Measurements from ENCODE around the gene MTHFD1.
"Not testable (repeated sequence)": the region's sequence is repeated elsewhere in the genome, so short reads cannot be mapped to it uniquely, and the experiment has no call there.

MTHFD1 gene

GRCh38 chr14:64387782-64388532 lies at the start of gene MTHFD1:
MTHFD1 (plus strand) TSS chr14:64388353; CDS start chr14:64388428, 75 bp downstream.
- DNase-seq, result peak; percentile 99

DNA sequence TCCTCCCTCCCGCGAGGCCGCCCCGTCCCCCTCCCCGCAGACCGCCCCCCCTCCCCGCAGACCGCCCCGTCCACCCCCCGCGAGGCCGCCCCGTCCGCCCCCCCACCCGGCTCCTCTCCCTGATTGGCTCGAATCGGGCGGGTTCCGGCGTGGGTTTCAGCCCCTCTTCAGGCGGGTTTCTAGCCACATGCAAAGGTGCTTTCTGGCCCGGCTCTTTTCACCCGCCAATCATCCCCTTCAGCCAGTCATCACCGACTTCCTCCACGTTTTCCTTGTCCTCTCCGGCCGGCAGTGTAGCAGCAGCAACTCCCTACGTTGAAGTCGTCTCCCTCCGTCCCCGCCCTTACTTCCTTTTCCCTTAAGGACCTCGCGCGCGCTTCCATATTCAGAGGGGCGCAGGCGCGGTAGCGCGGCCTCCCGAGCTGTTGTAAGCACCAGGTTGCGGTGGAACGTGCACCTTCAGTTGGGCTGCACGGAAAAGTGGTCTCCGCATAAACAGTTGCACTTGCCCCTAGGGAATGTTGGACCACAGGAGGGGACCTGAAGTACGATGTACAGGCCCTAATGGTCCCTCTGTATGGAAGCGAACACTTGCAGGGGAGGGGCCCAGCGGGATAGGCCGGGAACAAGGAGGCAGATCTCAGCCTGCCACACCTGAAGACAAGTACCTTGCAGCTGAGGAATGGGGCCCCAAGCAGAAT lies 49.4 kb upstream of the MTHFD1 start:
- peak; percentile 98 for DNase-seq

DNA sequence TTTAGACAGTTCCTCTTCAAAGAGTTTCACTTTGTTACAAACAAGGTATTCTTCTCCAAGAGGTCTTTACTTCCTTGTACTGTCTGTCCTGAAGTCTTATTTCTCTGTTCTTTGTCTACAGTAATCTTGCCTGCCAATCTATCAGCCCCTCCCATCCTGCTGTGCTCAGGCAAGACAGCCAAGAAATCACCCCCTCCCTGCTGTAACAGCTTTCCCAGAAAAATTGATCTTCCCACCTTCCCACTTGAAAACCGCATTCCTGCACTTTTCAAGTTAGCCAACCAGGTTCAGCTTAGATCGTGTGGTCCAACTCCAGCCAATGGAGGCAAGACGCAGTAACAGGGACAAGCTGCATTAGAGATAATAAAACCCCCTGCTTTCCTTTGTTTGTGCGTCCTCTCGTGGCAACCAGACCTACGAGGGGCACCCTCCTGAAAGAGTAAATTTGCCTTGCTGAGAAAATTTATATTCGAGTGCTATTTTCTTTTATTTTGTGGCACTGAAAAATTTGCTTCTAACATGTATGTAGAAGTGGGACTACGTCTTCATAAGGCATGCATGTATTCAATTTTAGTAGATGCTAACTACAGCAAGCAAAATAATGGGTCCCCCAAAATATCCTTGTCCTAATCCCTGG lies 47.5 kb upstream of the MTHFD1 start:
- DNase-seq, result no peak

DNA sequence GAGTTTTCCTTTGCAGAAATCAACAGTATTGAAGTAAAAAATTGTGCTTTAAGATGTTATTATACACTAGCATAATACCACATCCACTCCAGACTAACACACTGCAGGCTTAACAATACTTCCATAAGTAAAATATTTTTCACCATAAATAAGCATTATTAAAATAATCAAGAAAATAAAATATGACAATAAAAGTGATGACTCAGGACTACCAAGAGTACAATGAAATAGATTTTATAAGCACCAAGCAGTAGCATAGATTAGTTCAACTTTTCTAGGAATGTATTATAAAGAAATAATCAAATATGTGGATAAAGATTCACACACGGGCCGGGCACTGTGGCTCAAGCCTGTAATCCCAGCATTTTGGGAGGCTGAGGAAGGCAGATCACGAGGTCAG lies 40.4 kb upstream of the MTHFD1 start:
- no peak for DNase-seq

GRCh38 chr14:64349741-64350490 lies 38.2 kb upstream of the MTHFD1 start:
- DNase-seq, result no peak

- DNase-seq, result no peak
Observed at GRCh38 chr14:64363265-64363846, 24.8 kb upstream of the MTHFD1 start.

- DNase-seq, result no peak
Observed at GRCh38 chr14:64364907-64365306, 23.2 kb upstream of the MTHFD1 start.

DNA sequence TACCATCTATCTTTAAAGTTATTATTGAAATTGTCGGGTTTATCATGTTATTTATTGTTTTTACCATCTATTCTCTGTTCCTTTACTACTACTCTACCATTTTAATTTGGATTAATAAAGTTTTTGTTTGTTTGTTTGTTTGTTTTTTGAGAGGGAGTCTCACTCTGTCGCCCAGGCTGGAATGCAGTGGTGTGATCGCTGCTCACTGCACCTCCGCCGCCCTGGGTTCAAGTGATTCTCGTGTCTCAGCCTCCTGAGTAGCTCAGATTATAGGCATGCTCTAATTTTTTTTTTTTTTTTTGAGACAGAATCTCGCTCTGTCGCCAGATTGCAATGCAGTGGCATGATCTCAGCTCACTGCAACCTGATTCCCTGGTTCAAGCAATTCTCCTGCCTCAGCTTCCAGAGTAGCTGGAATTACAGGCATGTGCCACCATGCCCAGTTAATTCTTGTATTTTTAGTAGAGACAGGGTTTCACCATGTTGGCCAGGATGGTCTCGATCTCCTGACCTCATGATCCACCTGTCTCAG lies 22.7 kb upstream of the MTHFD1 start:
- not testable (repeated sequence) for DNase-seq

DNA sequence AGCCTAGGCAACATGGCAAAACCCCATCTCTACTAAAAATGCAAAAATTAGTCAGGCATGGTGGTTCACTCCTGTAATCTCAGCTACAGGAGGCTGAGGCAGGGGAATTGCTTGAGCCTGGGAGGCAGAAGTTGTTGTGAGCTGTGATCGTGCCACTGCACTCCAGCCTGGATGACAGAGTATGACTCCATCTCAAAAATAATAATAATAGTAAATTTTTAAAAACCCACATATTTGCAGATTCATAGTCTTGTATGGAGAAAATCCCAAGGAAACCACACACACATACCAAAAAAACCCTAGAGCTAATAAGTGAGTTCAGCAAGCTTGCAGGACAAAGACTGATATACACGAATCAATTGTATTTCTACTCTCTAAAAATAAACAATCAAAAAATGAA lies 19.0 kb upstream of the MTHFD1 start:
- DNase-seq, result no peak

- no peak for DNase-seq
Observed at GRCh38 chr14:64387232-64387781, 846 bp upstream of the MTHFD1 start.

- peak; percentile 70 for DNase-seq
Observed at GRCh38 chr14:64388533-64389285, 556 bp downstream of the MTHFD1 start.

GRCh38 chr14:64391113-64391725 lies 3.1 kb downstream of the MTHFD1 start:
- no peak for DNase-seq

GRCh38 chr14:64391986-64392385 lies 3.8 kb downstream of the MTHFD1 start:
- no peak for DNase-seq

- DNase-seq, result not testable (repeated sequence)
Observed at GRCh38 chr14:64393189-64393726, 5.1 kb downstream of the MTHFD1 start.

- no peak for DNase-seq
Observed at GRCh38 chr14:64394423-64394822, 6.3 kb downstream of the MTHFD1 start.

DNA sequence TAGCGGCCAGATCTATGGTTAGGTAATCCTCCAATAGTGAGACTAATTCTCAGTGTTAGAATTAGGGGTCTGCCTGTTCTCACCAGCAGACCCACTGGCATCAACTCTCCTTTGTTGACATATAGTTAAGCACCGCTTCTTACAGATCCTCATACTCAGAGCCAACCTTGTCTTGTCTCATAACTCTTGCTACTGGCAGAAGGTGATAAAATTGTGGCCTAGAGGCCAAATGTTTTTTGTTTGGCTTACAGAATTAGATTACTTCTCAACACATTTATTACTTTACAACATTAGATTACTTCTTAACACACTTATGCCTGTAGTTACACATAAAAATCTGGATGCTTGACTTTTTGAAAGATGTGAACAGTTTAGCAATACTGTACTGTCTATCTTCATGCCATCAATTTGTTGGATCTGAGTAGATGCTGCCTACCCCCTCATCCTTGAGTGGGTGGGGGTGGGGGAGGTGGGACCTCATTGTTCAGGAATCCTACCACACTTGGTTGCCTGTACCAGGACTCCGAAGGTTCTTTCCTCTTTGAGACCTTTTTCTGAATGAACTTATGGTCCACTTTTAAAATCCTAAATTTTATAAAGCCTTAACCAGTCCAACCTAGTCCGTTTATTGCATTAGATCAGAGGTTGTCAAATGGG lies 7.0 kb downstream of the MTHFD1 start:
- DNase-seq, result no peak

- no peak for DNase-seq
Observed at GRCh38 chr14:64400829-64401459, 12.8 kb downstream of the MTHFD1 start.

DNA sequence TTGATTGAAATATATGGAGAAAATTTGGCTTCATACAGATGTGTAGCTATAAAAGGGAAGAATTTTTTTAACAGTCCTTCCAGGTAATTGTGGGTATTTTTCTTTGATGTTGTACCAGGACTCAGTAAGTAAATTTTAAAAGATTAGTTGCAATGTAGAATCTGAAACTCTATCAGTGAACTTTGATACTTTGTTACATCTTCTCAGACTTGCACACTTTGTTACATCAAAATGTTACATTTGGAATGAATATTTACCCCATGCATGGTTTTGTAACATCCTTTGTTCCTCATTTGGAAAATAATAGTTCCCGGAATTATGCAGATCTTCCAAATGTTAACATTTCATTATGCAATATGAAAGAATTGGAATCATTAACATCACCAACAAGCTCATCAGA lies 13.8 kb downstream of the MTHFD1 start:
- DNase-seq, result no peak

DNA sequence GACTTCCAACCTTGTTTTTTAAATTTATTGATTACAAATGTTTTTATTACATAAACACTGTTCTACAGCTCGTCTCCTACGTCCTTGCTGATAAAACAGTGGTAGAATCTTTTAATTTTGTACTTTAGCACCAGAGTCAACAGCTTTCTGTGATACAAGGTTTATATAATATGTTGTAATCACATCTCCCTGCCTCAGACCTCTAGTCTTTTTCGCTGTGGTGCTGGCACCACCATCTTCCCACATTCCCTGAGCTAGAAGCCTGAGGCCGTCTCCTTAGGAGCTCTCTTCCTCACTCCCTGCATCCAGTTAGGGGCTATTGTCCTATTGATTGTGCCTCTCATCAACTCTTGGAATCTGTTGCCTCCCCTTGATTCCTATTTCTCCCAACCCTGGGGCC lies 17.1 kb downstream of the MTHFD1 start:
- DNase-seq, result no peak

- no peak for DNase-seq
Observed at GRCh38 chr14:64407329-64407728, 19.2 kb downstream of the MTHFD1 start.
